HEK293T (cell line): Measurements from ENCODE around the gene SNX9.

ENCODE experiments used
- BHLHE40 ChIP-seq: fragments of 450-650 bp; IDR thresholded peaks from 2 replicates; pipeline ENCODE4 v1.6.1; 2016; ENCODE audit warnings: mild to moderate bottlenecking, moderate library complexity, borderline replicate concordance
- ELF4 ChIP-seq: fragments of 450-650 bp; IDR thresholded peaks from 2 replicates; pipeline ENCODE4 v1.6.1; 2017; ENCODE audit warnings: antibody characterized with exemption
- FOXA1 ChIP-seq: fragments of 450-650 bp; IDR thresholded peaks from 2 replicates; pipeline ENCODE4 v1.6.1; 2016; ENCODE audit warnings: mild to moderate bottlenecking
- FOXK2 ChIP-seq: fragments of 450-650 bp; IDR thresholded peaks from 2 replicates; pipeline ENCODE4 v1.6.1; 2016; ENCODE audit warnings: mild to moderate bottlenecking
- FOXM1 ChIP-seq: fragments of 450-650 bp; IDR thresholded peaks from 2 replicates; pipeline ENCODE4 v1.6.1; 2017; ENCODE audit warnings: mild to moderate bottlenecking, borderline replicate concordance
- HDGF ChIP-seq: fragments of 450-650 bp; IDR thresholded peaks from 2 replicates; pipeline ENCODE4 v1.6.1; 2017; ENCODE audit warnings: antibody characterized with exemption, borderline replicate concordance
- L3MBTL2 ChIP-seq: fragments of 450-650 bp; conservative IDR thresholded peaks from 2 replicates; pipeline ENCODE4 v1.6.1; 2016; ENCODE audit warnings: mild to moderate bottlenecking
- LEF1 ChIP-seq: fragments of 450-650 bp; IDR thresholded peaks from 2 replicates; pipeline ENCODE4 v1.6.1; 2017; ENCODE audit warnings: mild to moderate bottlenecking, borderline replicate concordance
- NFRKB ChIP-seq: fragments of 450-650 bp; IDR thresholded peaks from 2 replicates; pipeline ENCODE4 v1.6.1; 2016; ENCODE audit warnings: mild to moderate bottlenecking, moderate library complexity
- ZNF384 ChIP-seq: fragments of 450-650 bp; IDR thresholded peaks from 2 replicates; pipeline ENCODE4 v1.6.1; 2016
- TF ChIP-seq, protein P1 (sequence below): fragments of 450-650 bp; IDR thresholded peaks from 2 replicates; pipeline ENCODE4 v1.6.1; 2016

DNA sequence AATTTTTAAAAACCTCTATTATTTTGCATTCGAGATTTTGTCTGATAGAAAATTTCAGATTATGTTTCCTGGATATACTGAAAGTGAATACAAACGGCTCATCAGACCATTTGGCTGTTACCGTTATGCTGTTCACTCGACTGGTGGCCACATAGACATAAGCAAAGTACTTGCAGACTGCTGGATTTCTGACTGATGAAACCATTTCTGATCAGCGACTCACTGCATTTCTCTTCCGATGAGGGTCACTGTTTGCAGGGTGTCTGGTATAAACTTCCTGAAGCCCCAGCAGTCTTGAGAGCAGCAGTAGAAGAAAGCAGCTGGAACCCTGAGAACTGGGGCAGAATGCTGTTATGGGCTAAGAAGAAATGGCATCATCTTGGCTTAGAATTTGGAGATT lies 17.7 kb downstream of the SNX9 start:
- TF ChIP-seq ELF4, result no peak
- TF ChIP-seq BHLHE40, result no peak
- TF ChIP-seq HDGF, result no peak
- TF ChIP-seq FOXA1, result no peak
- TF ChIP-seq NFRKB, result no peak
- TF ChIP-seq L3MBTL2, result no peak
- no peak for TF ChIP-seq LEF1
- no peak for TF ChIP-seq FOXK2
- no peak for TF ChIP-seq ZNF384
- TF ChIP-seq, protein P1, sequence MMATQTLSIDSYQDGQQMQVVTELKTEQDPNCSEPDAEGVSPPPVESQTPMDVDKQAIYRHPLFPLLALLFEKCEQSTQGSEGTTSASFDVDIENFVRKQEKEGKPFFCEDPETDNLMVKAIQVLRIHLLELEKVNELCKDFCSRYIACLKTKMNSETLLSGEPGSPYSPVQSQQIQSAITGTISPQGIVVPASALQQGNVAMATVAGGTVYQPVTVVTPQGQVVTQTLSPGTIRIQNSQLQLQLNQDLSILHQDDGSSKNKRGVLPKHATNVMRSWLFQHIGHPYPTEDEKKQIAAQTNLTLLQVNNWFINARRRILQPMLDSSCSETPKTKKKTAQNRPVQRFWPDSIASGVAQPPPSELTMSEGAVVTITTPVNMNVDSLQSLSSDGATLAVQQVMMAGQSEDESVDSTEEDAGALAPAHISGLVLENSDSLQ, result no peak
- no peak for TF ChIP-seq FOXM1
